ENCODE data around the gene EID3.

The EID3 gene

DNA sequence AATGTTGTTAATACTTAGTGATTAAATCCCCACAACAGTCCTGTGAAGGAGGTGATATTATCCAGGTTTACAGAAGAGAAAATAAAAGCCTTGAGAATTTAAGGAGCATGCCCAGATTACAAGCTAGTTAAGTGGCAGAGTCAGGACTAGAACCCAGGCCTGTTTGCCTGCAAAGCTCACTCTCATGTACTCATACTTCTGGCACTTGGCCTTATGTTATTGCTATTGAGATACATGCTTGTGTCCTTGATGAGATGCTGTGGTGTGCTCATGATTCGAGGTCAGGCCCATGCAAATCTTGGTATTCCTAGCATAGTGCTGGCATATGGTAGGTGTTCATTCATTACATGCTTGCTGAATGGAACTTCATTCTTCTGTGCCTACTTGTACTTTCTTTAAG is 7.6 kb upstream of the EID3 start:
- Histone ChIP-seq H4K20me1 (ENCODE audit: insufficient read depth, low read length, poor library complexity, severe bottlenecking) (peaks cover 83% of the 10 kb centered on the region), H3K9me3 (ENCODE audit: insufficient read depth, low read depth, low read length) (no peaks in the 10 kb centered on the region), H3K9me2 (replicated peaks; ENCODE audit: low read depth, low read length) (no peaks in the 10 kb centered on the region), H3K4me2 (ENCODE audit: low read depth, low read length, poor library complexity, severe bottlenecking) (peak overlapping the region; percentile 14), H3F3A (ENCODE audit: low read depth) (no peaks in the 10 kb centered on the region), H2AFZ (ENCODE audit: low read length) (no peak overlapping the region), H3K36me3 (ENCODE audit: insufficient read depth, low read length) (peaks cover 46% of the 10 kb centered on the region), H3K4me3 (ENCODE audit: low read length, poor library complexity, severe bottlenecking) (no peak overlapping the region), H3K79me2 (ENCODE audit: insufficient read depth, low read length) (peaks cover 90% of the 10 kb centered on the region), H3K4me1 (ENCODE audit: insufficient read depth, low read length, poor library complexity, severe bottlenecking) (peaks cover 14% of the 10 kb centered on the region), H3K27me3 (ENCODE audit: insufficient read depth, low read length, poor library complexity, severe bottlenecking) (no peaks in the 10 kb centered on the region), H3K9ac (ENCODE audit: low read depth, low read length, poor library complexity, severe bottlenecking) (no peak overlapping the region)
- TF ChIP-seq EZH2phosphoT487 (IDR thresholded peaks at IDR 0.05; ENCODE audit: borderline replicate concordance) (no peak), CTCF (conservative IDR thresholded peaks at IDR 0.05; ENCODE audit: low read length) (no peak)

- Histone ChIP-seq H3K9me3 (ENCODE audit: insufficient read depth, low read depth, low read length) (no peaks in the 10 kb centered on the region), H3K4me2 (ENCODE audit: low read depth, low read length, poor library complexity, severe bottlenecking) (peak overlapping the region; percentile 14), H3F3A (ENCODE audit: low read depth) (no peaks in the 10 kb centered on the region), H3K4me3 (ENCODE audit: low read length, poor library complexity, severe bottlenecking) (no peak overlapping the region), H3K9me2 (replicated peaks; ENCODE audit: low read depth, low read length) (no peaks in the 10 kb centered on the region), H3K4me1 (ENCODE audit: insufficient read depth, low read length, poor library complexity, severe bottlenecking) (peaks cover 14% of the 10 kb centered on the region), H3K9ac (ENCODE audit: low read depth, low read length, poor library complexity, severe bottlenecking) (no peak overlapping the region), H3K36me3 (ENCODE audit: insufficient read depth, low read length) (peaks cover 45% of the 10 kb centered on the region), H4K20me1 (ENCODE audit: insufficient read depth, low read length, poor library complexity, severe bottlenecking) (peaks cover 85% of the 10 kb centered on the region), H2AFZ (ENCODE audit: low read length) (no peak overlapping the region), H3K79me2 (ENCODE audit: insufficient read depth, low read length) (peaks cover 92% of the 10 kb centered on the region), H3K27me3 (ENCODE audit: insufficient read depth, low read length, poor library complexity, severe bottlenecking) (no peaks in the 10 kb centered on the region)
- no peak for TF ChIP-seq CTCF (conservative IDR thresholded peaks at IDR 0.05; ENCODE audit: low read length)
- no peak for TF ChIP-seq EZH2phosphoT487 (IDR thresholded peaks at IDR 0.05; ENCODE audit: borderline replicate concordance)
Measured at GRCh38 chr12:104296718-104297117, 6.8 kb upstream of the EID3 start.

GRCh38 chr12:104297477-104298113 is 5.9 kb upstream of the EID3 start:
- peak overlapping the region; percentile 12 for H3K4me2 ChIP-seq (ENCODE audit: low read depth, low read length, poor library complexity, severe bottlenecking)
- H3K36me3 ChIP-seq (ENCODE audit: insufficient read depth, low read length), result peaks cover 41% of the 10 kb centered on the region
- no peak overlapping the region for H3K4me3 ChIP-seq (ENCODE audit: low read length, poor library complexity, severe bottlenecking)
- peaks cover 92% of the 10 kb centered on the region for H3K79me2 ChIP-seq (ENCODE audit: insufficient read depth, low read length)
- H2AFZ ChIP-seq (ENCODE audit: low read length), result no peak overlapping the region
- peaks cover 87% of the 10 kb centered on the region for H4K20me1 ChIP-seq (ENCODE audit: insufficient read depth, low read length, poor library complexity, severe bottlenecking)
- no peak overlapping the region for H3K9ac ChIP-seq (ENCODE audit: low read depth, low read length, poor library complexity, severe bottlenecking)
- H3K4me1 ChIP-seq (ENCODE audit: insufficient read depth, low read length, poor library complexity, severe bottlenecking), result peaks cover 14% of the 10 kb centered on the region
- TF ChIP-seq EZH2phosphoT487 (IDR thresholded peaks at IDR 0.05; ENCODE audit: borderline replicate concordance) (no peak), CTCF (conservative IDR thresholded peaks at IDR 0.05; ENCODE audit: low read length) (no peak)
- H3F3A ChIP-seq (ENCODE audit: low read depth), result no peaks in the 10 kb centered on the region
- no peaks in the 10 kb centered on the region for H3K9me3 ChIP-seq (ENCODE audit: insufficient read depth, low read depth, low read length)
- no peaks in the 10 kb centered on the region for H3K27me3 ChIP-seq (ENCODE audit: insufficient read depth, low read length, poor library complexity, severe bottlenecking)
- no peaks in the 10 kb centered on the region for H3K9me2 ChIP-seq (replicated peaks; ENCODE audit: low read depth, low read length)

Measured in Loucy (cell line).